ENCODE data around the gene ELF2.

ELF2 gene

GRCh38 chr4:139208404-139208945 is 31.5 kb upstream of the ELF2 start:
- H3K4me2 ChIP-seq (ENCODE audit: low read length) = no peak overlapping the region; the same call in 1 of the 2 replicates
- H3K4me3 ChIP-seq (ENCODE audit: low read length) = no peak overlapping the region

GRCh38 chr4:139207873-139208403 is 30.9 kb upstream of the ELF2 start:
- no peak overlapping the region for H3K4me3 ChIP-seq (ENCODE audit: low read length)
- H3K9me3 ChIP-seq (ENCODE audit: control insufficient read depth, insufficient read depth, low read length) = no peaks in the 10 kb centered on the region
- no peak overlapping the region for H3K4me2 ChIP-seq (ENCODE audit: low read length)
- no peaks in the 10 kb centered on the region for H3K27me3 ChIP-seq (ENCODE audit: control insufficient read depth, low read length)
- no peaks in the 10 kb centered on the region for H3K36me3 ChIP-seq (ENCODE audit: control insufficient read depth, low read length)
- no peak overlapping the region; the same call in 1 of the 2 replicates for H3K27ac ChIP-seq (ENCODE audit: low read depth, low read length)
- H3K79me2 ChIP-seq (ENCODE audit: control insufficient read depth, low read length) = no peaks in the 10 kb centered on the region
- no peaks in the 10 kb centered on the region for H3K9me2 ChIP-seq (replicated peaks; ENCODE audit: control insufficient read depth, low read length)
- H3F3A ChIP-seq (ENCODE audit: control insufficient read depth, insufficient read depth) = 0 out of 2 replicates have a peak, but pooled peaks cover under 1% of the 10 kb centered on the region
- no peaks in the 10 kb centered on the region for H4K20me1 ChIP-seq (ENCODE audit: control insufficient read depth, insufficient read depth, low read depth, low read length)
- TF ChIP-seq EZH2phosphoT487 (IDR thresholded peaks at IDR 0.05; ENCODE audit: borderline replicate concordance, low read length) = no peak
- TF ChIP-seq, protein P1, sequence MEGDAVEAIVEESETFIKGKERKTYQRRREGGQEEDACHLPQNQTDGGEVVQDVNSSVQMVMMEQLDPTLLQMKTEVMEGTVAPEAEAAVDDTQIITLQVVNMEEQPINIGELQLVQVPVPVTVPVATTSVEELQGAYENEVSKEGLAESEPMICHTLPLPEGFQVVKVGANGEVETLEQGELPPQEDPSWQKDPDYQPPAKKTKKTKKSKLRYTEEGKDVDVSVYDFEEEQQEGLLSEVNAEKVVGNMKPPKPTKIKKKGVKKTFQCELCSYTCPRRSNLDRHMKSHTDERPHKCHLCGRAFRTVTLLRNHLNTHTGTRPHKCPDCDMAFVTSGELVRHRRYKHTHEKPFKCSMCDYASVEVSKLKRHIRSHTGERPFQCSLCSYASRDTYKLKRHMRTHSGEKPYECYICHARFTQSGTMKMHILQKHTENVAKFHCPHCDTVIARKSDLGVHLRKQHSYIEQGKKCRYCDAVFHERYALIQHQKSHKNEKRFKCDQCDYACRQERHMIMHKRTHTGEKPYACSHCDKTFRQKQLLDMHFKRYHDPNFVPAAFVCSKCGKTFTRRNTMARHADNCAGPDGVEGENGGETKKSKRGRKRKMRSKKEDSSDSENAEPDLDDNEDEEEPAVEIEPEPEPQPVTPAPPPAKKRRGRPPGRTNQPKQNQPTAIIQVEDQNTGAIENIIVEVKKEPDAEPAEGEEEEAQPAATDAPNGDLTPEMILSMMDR (IDR thresholded peaks at IDR 0.05; ENCODE audit: low read depth, low read length, poor library complexity, severe bottlenecking) = no peak
- H3K4me1 ChIP-seq (ENCODE audit: control insufficient read depth, low read length) = peaks cover 13% of the 10 kb centered on the region

More at GRCh38 chr4:139208404-139208945, 31.5 kb upstream of the ELF2 start:
- H3K9me3 ChIP-seq (ENCODE audit: control insufficient read depth, insufficient read depth, low read length) = no peaks in the 10 kb centered on the region
- no peak for TF ChIP-seq EZH2phosphoT487 (IDR thresholded peaks at IDR 0.05; ENCODE audit: borderline replicate concordance, low read length)
- TF ChIP-seq, protein P1 (IDR thresholded peaks at IDR 0.05; ENCODE audit: low read depth, low read length, poor library complexity, severe bottlenecking) = no peak
- no peaks in the 10 kb centered on the region for H3K27me3 ChIP-seq (ENCODE audit: control insufficient read depth, low read length)
- H3K27ac ChIP-seq (ENCODE audit: low read depth, low read length) = peak overlapping the region; percentile 37; the same call in 1 of the 2 replicates
- no peaks in the 10 kb centered on the region for H3K9me2 ChIP-seq (replicated peaks; ENCODE audit: control insufficient read depth, low read length)
- H3K4me1 ChIP-seq (ENCODE audit: control insufficient read depth, low read length) = peaks cover 15% of the 10 kb centered on the region
- no peaks in the 10 kb centered on the region for H3K79me2 ChIP-seq (ENCODE audit: control insufficient read depth, low read length)
- no peaks in the 10 kb centered on the region for H3K36me3 ChIP-seq (ENCODE audit: control insufficient read depth, low read length)
- H4K20me1 ChIP-seq (ENCODE audit: control insufficient read depth, insufficient read depth, low read depth, low read length) = no peaks in the 10 kb centered on the region
- H3F3A ChIP-seq (ENCODE audit: control insufficient read depth, insufficient read depth) = 0 out of 2 replicates have a peak, but pooled peaks cover 3% of the 10 kb centered on the region

DNA sequence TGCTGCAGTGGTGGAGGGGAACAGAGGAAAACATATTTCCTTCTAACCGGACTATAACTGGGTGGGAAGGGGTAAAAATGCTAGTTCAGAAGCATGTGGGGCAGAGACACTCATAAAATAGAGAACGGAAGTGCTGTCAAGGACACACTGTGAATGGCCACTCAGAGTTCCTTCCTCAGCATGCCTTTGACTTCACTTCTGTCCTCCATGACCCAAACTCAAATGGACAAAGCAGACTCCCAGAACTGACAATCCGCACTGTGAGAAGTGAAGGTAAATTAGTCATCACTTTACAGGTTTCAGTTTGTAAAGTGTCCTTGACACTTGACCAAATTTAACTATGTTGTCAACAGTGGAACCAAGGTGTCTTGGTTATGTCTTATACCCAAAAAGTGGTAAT is 30.2 kb upstream of the ELF2 start:
- Histone ChIP-seq H4K20me1 (ENCODE audit: control insufficient read depth, insufficient read depth, low read depth, low read length) (no peaks in the 10 kb centered on the region), H3K36me3 (ENCODE audit: control insufficient read depth, low read length) (no peaks in the 10 kb centered on the region), H3K4me1 (ENCODE audit: control insufficient read depth, low read length) (peaks cover 13% of the 10 kb centered on the region), H3K79me2 (ENCODE audit: control insufficient read depth, low read length) (no peaks in the 10 kb centered on the region), H3K27me3 (ENCODE audit: control insufficient read depth, low read length) (no peaks in the 10 kb centered on the region), H3K27ac (ENCODE audit: low read depth, low read length) (no peak overlapping the region), H3K9me2 (replicated peaks; ENCODE audit: control insufficient read depth, low read length) (no peaks in the 10 kb centered on the region), H3K4me2 (ENCODE audit: low read length) (no peak overlapping the region), H3K9me3 (ENCODE audit: control insufficient read depth, insufficient read depth, low read length) (no peaks in the 10 kb centered on the region), H3K4me3 (ENCODE audit: low read length) (no peak overlapping the region), H3F3A (ENCODE audit: control insufficient read depth, insufficient read depth) (no peaks in the 10 kb centered on the region)
- TF ChIP-seq, protein P1 (IDR thresholded peaks at IDR 0.05; ENCODE audit: low read depth, low read length, poor library complexity, severe bottlenecking) = no peak
- no peak for TF ChIP-seq EZH2phosphoT487 (IDR thresholded peaks at IDR 0.05; ENCODE audit: borderline replicate concordance, low read length)
